Upper lobe of left lung (tissue), 6 donors: Measurements from ENCODE around the gene PTPN23. TPM values are rescaled to one million over a fixed set of nuclear protein-coding genes. Genes with fewer than 3 reads are reported as not detected.

Source experiments
- ATAC-seq, 2 donors: fragments of 200-7000 bp; cut with Tn5 transposase; one replicate each; pipeline ENCODE4 v1.9.1; 2022; ENCODE audit warnings: mild to moderate bottlenecking in 2 of 2, moderate library complexity in 2 of 2; ENCODE audit not compliant: low FRiP score in 2 of 2
- DNase-seq, 2 donors: peaks; one replicate each; pipeline ENCODE4 v3.0.0-alpha.2; 2019 to 2020
- H3K27ac ChIP-seq, 4 donors: fragments of 200-600 bp; sonication (generic); one replicate each; pipeline ENCODE4 v1.5.1; 2016 to 2019
- H3K27me3 ChIP-seq, 4 donors: fragments of 200-600 bp; sonication (generic); one replicate each; pipeline ENCODE4 v1.5.1; 2017 to 2019
- H3K36me3 ChIP-seq, 4 donors: fragments of 200-600 bp; sonication (generic); one replicate each; pipeline ENCODE4 v1.5.1; 2016 to 2019
- H3K4me1 ChIP-seq, 4 donors: fragments of 200-600 bp; sonication (generic); one replicate each; pipeline ENCODE4 v1.5.1; 2018 to 2019
- H3K4me3 ChIP-seq, 4 donors: fragments of 200-600 bp; sonication (generic); one replicate each; pipeline ENCODE4 v1.5.1; 2017 to 2019; ENCODE audit warnings: mild to moderate bottlenecking in 2 of 4, moderate library complexity in 1 of 4
- H3K9me3 ChIP-seq, 4 donors: fragments of 200-600 bp; sonication (generic); one replicate each; pipeline ENCODE4 v1.5.1; 2018 to 2019
- EP300 ChIP-seq, 4 donors: sonication (generic); formaldehyde crosslinking; IDR thresholded peaks; one replicate each; pipeline ENCODE4 v1.5.1; 2017; ENCODE audit warnings: antibody characterized with exemption in 4 of 4, control low read depth in 2 of 4
- POLR2A ChIP-seq, 4 donors: fragments of 450-650 bp; IDR thresholded peaks; one replicate each; pipeline ENCODE4 v1.5.1; 2016 to 2017; ENCODE audit warnings: antibody characterized with exemption in 4 of 4, mild to moderate bottlenecking in 2 of 4
- POLR2AphosphoS5 ChIP-seq, 2 donors: sonication (generic); formaldehyde crosslinking; IDR thresholded peaks; one replicate each; pipeline ENCODE4 v1.5.1; 2017; ENCODE audit warnings: antibody characterized with exemption in 2 of 2
- WGBS, 2 donors: methylation state at CpG; one replicate each; pipeline ENCODE4 v1.1.5; 2017 to 2018; 5-methylcytosine and 5-hydroxymethylcytosine counted together
- total RNA-seq, 6 donors: library from RNA; depleted of rRNA in 4 of 6; stranded (reverse); fragments of >200 nt in 4 of 6; gene quantifications; one replicate each; pipeline versions ENCODE4 v1.1.0 to v1.2.1, GENCODE V29; 2016 to 2021
- TF ChIP-seq, protein P1 (sequence below), 6 experiments: fragments of 450-650 bp in 4 of 6; fragments of 200-600 bp in 2 of 6; sonication (generic) in 2 of 6; IDR thresholded peaks; one replicate each; pipeline ENCODE4 v1.5.1; 2016 to 2019; ENCODE audit warnings: antibody characterized with exemption in 6 of 6
- donor health status: DM: no; HTN: no; CAD: no; lungs with moderate emphysema.
- donor health status: DM: no; HTN: yes; CAD: no; lungs with severe emphysema.

The PTPN23 gene
- total RNA-seq, 6 donors from 2014 or later, result 32.7 to 93.3 (median 53.7) TPM

DNA sequence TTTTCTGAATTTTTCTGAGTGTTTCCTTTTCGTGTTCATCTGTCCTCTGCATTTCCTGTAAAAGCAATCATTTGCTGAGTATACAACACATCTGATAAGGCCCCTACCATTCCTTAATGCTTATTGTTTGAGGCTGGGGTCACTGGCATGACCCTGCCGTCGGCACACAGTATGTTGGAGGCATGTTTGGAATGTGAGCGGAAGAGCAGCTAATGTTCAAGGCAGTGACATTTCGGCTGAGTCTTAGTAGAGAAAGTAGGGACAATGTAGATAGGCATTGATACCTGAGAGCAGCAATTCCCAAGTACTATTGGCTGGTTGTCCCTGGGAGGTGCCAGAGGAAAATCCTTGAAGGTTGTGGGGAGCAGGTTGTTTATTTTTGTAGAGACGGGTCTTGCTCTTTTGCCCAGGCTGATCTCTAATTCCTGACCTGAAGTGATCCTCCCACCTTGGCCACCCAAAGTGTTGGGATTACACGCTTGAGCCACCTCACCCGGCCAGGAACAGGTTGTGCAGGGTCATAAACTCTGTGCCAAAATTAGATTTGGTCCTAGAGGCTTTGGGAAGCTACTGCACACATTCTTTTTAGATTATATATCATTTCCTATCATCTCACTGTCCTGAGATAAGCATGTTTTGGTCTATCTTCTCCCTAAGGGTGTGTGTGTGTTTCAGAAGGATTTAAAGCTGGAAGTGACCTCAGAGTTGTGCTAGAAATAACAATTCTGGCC lies 13.5 kb downstream of the PTPN23 start:
- H3K36me3 ChIP-seq, result peaks cover 0 to 37% (median 11%) of the 10 kb centered on the region in 4 donors
- no peak overlapping the region for H3K4me3 ChIP-seq
- peak overlapping the region; percentile 23 to 75 (median 48) for H3K27ac ChIP-seq
- DNase-seq (no peak), ATAC-seq (no peak)
- peaks cover 18 to 35% (median 24%) of the 10 kb centered on the region in 4 donors for H3K4me1 ChIP-seq
- no peaks in the 10 kb centered on the region for H3K27me3 ChIP-seq
- no peak for TF ChIP-seq EP300 (IDR thresholded peaks at IDR 0.05)
- TF ChIP-seq, protein P1, sequence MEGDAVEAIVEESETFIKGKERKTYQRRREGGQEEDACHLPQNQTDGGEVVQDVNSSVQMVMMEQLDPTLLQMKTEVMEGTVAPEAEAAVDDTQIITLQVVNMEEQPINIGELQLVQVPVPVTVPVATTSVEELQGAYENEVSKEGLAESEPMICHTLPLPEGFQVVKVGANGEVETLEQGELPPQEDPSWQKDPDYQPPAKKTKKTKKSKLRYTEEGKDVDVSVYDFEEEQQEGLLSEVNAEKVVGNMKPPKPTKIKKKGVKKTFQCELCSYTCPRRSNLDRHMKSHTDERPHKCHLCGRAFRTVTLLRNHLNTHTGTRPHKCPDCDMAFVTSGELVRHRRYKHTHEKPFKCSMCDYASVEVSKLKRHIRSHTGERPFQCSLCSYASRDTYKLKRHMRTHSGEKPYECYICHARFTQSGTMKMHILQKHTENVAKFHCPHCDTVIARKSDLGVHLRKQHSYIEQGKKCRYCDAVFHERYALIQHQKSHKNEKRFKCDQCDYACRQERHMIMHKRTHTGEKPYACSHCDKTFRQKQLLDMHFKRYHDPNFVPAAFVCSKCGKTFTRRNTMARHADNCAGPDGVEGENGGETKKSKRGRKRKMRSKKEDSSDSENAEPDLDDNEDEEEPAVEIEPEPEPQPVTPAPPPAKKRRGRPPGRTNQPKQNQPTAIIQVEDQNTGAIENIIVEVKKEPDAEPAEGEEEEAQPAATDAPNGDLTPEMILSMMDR (IDR thresholded peaks at IDR 0.05), result peak in 1 of 6 experiments; percentile 11
- 43% methylated on average over 8 of the region's 8 CpGs for WGBS, 2 donors
- H3K9me3 ChIP-seq, result no peaks in the 10 kb centered on the region

DNA sequence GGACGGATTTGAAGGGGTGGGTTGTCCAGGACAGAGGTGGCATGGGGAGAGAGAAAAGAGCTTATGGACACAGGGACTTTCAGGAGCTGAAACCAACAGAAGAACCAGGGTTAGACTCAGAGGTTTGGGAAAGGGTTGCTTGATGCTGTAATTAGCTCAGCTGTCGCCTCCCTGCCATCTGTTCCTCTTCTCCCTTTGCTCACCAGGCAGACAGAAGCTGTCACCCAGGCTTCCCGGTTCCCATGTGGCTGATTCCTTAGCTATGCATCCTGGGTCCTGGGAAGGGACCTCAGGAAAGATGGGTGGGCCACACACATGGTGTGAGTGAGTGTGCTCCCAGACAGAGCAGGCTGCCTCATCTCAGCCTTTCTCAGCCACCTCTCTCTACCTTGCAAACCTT lies 14.1 kb downstream of the PTPN23 start:
- DNase-seq (no peak), ATAC-seq (no peak)
- WGBS, 2 donors, result 56 to 73% methylated on average over 2 to 3 of the region's 3 CpGs
- no peaks in the 10 kb centered on the region for H3K9me3 ChIP-seq
- TF ChIP-seq EP300 (IDR thresholded peaks at IDR 0.05), result no peak
- TF ChIP-seq, protein P1 (IDR thresholded peaks at IDR 0.05), result no peak
- no peak for TF ChIP-seq POLR2AphosphoS5 (IDR thresholded peaks at IDR 0.05)
- TF ChIP-seq POLR2A (IDR thresholded peaks at IDR 0.05), result no peak
- peaks cover 0 to 41% (median 14%) of the 10 kb centered on the region in 4 donors for H3K36me3 ChIP-seq
- peaks cover 18 to 35% (median 24%) of the 10 kb centered on the region in 4 donors for H3K4me1 ChIP-seq
- H3K27me3 ChIP-seq, result no peaks in the 10 kb centered on the region
- peak overlapping the region; percentile 23 to 75 (median 48) for H3K27ac ChIP-seq
- no peak overlapping the region for H3K4me3 ChIP-seq

DNA sequence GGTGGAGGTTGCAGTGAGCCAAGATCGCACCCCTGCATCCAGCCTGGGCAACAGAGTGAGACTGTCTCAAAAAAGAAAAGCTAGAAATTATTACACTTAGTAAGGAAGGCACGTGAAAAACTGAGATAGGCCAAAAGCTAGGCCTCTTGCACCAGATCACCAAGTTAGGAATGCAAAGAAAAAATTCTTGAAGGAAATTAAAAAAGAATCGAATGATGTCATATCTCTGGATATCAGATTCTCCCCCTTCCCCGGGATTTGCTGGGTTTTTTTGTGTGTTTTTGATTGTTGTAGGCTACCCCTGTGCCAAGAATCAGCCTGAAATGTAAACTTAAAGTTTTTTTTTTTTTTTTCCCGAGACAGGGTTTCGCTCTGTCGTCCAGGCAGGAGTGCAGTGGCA lies 17.4 kb downstream of the PTPN23 start:
- TF ChIP-seq, protein P1 (IDR thresholded peaks at IDR 0.05), result no peak
- TF ChIP-seq POLR2A (IDR thresholded peaks at IDR 0.05) (no peak), POLR2AphosphoS5 (IDR thresholded peaks at IDR 0.05) (no peak), EP300 (IDR thresholded peaks at IDR 0.05) (no peak)
- ATAC-seq, result no peak
- peaks cover 0 to 62% (median 18%) of the 10 kb centered on the region in 4 donors for H3K36me3 ChIP-seq
- DNase-seq, result no peak
- H3K4me1 ChIP-seq, result peaks cover 18 to 35% (median 24%) of the 10 kb centered on the region in 4 donors
- H3K27ac ChIP-seq, result peak overlapping the region in 1 of 4 donors; percentile 17
- WGBS, 2 donors, result 71 to 79% methylated on average over 7 of the region's 7 CpGs
- no peaks in the 10 kb centered on the region for H3K9me3 ChIP-seq
- H3K4me3 ChIP-seq, result no peak overlapping the region
- H3K27me3 ChIP-seq, result no peaks in the 10 kb centered on the region

DNA sequence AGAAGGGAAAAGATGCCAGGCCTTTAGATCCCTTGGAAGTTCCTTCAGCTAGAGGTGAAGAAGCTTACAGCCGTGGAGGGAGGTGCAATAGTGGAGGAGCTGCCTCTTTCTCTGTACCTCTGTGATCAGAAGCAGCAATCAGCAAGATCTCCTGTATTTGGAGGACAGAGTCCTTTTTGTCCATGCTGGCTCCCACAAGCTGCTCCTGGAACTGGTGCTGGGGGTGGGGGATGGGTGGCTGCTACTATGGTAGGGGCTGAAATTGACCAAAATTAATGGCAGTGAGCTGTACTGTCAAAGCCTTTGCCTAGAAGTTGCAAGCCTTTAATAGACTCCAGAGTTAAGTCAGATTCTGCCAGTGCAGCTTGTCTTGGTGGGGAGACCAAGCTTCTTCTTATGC lies 18.2 kb downstream of the PTPN23 start:
- Histone ChIP-seq H3K27ac (no peak overlapping the region), H3K4me3 (no peak overlapping the region), H3K4me1 (peaks cover 14 to 29% (median 20%) of the 10 kb centered on the region in 4 donors), H3K27me3 (no peaks in the 10 kb centered on the region), H3K9me3 (no peaks in the 10 kb centered on the region), H3K36me3 (peaks cover 0 to 69% (median 18%) of the 10 kb centered on the region in 4 donors)
- WGBS, 2 donors, result 79 to 88% methylated on average over 1 of the region's 1 CpG
- TF ChIP-seq EP300 (IDR thresholded peaks at IDR 0.05) (no peak), POLR2A (IDR thresholded peaks at IDR 0.05) (no peak), POLR2AphosphoS5 (IDR thresholded peaks at IDR 0.05) (no peak)
- TF ChIP-seq, protein P1 (IDR thresholded peaks at IDR 0.05), result no peak
- DNase-seq (no peak), ATAC-seq (no peak)
